Measurements from ENCODE around the gene KRT5.
"Not testable (repeated sequence)": the region's sequence is repeated elsewhere in the genome, so short reads cannot be mapped to it uniquely, and the experiment has no call there.

The KRT5 gene

DNA sequence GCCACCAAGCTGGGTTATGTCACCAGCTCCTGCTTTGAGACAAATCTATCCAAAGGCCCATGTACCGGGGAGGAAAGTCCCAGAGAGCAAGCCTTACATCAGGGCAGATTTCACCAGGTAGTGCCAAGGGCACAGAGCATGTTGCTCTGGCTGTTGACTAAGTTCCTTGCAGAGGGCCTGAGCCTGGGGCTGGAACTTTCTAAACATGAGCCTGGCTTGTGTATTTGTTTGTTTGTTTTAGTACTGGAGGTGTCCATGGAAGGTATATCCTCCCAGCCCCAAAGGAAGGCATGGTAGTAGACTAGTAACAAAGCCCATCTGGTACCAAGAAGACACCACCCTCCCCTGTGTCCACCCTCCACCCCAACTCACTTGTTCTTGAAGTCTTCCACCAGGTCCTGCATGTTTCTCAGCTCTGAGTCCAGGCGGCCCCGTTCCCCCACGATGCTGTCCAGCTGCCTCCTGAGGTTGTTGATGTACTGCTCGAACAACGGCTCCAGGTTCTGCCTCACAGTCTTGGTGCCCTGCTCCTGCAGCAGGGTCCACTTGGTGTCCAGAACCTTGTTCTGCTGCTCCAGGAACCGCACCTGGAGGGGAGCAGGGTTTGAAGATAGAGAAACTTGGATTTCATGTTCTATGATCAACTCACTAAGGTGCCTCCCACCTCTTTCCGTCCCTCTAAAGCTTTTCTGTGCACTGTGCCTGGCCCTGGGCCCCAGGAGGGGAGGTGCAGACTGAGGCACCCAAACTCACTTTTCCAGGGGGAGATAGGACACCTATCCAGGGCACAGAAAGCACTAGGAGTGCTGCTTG lies 1.4 kb downstream of the KRT5 start:
- DNase-seq, result no peak

DNA sequence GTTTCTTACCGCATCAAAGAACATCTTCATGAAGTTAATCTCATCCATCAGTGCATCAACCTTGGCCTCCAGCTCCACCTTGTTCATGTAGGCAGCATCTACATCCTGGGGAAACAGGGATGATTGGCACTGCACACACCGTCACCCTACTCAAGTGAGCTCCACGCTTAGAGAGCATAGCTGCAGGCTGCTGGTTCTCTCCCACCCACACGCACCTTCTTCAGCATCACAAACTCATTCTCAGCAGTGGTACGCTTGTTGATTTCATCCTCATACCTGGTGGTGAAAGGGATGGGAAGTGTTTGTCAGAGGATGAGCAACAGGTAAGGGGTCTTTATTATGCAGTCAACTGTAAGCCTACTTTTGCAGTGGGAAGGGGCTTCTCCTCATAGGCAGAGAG lies 2.3 kb downstream of the KRT5 start:
- no peak for DNase-seq

DNA sequence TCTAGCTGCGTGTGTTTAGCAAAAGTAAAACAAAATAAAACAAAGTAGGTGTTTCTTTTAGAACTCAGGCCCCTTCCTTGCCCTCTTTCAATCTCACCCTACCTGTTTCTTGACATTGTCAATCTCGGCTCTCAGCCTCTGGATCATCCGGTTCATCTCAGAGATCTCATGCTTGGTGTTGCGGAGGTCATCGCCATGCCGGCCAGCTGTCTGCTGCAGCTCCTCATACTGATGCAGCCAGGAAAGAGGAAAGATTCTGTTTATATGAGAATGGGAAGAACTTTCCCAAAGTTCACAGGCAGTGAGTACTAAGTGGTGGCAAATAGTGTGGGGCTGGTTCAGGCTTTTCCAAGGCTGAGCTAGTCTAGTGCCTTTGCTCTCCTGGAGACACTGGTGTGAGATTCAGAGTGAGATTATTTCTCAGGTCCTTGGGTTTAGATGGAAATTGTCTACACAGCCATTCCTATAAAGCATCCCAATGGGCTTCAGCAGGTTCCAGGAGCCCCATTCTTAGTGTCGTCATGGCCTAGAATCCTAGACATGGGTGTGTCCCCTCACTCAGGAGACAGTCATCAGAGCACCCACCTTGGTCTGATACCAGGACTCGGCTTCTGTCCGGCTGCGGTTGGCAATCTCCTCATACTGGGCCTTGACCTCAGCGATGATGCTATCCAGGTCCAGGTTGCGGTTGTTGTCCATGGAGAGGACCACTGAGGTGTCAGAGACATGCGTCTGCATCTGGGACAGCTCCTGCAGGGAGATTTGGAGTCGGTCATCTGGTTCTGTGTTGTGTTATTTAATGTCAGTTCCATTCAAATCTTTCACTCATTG lies 3.0 kb downstream of the KRT5 start:
- DNase-seq, result no peak

DNA sequence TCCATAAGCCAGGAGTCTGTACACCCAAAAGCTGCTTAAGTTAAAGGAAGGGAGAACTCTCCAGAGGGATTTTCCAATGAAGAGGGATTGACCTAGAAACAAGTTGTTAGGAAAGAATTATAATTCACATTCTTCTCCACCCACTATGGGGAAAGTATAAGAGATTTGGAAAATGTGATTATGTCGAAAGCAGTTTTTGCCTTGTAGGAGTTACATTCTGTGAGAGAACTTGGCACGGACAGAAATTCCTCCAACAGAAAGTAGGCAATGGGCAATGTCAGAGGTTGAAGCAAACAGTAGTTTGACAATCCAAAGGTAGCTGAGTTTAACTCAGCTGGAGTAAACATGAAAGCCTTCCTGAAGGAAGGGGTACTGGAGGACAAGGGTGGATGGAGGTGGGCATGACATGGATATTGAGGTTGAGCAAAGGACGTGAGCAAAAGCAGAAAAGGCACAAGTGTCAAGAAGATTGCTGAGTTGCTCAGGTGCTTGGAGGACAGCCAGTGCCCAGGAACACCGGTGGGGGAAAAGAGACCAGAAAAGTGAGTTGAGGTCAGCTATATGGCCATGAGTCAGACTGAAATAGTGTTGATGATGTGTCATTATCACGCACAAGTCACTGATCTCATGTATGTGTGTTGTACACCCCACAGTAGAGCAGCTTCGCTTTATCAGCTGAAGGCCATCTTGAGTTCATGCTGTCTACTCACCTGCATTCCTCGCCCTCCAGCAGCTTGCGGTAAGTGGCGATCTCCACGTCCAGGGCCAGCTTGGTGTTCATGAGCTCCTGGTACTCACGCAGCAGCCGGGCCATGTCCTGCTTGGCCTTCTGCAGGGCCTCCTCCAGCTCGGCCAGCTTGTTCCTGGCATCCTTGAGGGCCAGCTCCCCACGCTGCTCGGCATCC lies 4.0 kb downstream of the KRT5 start:
- DNase-seq, result no peak

DNA sequence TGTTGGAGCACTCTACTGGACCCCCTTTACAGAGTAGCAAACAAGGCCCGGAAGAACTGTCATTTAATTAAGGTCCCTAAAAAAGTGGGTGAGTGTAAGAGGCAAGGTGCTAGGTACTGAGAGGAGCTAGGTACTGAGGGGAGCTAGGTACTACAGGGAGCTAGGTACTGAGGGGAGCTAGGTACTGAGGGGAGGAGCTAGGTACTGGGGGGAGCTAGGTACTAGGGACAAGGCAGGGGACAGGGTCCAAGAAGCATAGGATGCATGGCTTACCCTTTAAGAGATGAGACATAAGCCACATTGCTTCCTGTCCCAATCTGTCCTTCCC lies 4.9 kb downstream of the KRT5 start:
- DNase-seq, result no peak

DNA sequence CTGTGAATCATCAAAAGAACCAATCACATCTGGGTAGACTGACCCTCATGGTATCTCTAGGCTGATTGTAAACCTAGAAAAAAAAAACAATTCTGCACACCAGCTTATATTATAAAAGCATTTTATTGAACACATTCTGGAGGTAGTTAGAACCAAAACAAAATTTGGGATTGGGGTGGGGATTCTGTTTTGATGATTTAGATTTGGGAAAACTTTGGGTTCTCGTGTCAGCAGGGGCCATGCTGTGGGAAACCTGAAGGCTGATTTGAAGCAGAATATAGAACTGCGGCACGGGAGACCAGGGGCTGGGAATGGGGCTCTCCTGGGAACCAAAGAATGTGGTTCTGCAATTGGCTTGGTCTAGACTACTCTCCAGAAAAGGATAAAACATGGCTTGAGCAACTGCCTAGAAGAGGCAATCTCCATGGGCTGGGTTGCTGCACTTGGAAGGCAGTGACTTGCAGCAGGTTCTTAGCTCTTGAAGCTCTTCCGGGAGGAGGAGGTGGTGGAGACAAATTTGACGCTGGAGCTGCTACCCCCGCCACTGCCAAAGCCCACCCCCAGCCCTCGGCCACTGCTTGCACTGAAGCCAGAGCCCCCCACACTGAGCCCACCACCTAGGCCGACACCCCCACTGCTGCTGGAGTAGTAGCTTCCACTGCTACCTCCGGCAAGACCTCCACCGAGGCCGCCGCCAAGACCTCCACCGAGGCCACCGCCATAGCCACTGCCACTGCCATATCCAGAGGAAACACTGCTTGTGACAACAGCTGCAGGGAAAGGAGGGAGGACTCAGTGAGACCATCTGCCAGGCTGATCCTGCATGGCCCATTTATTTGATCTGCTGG lies 5.5 kb downstream of the KRT5 start:
- no peak for DNase-seq

DNA sequence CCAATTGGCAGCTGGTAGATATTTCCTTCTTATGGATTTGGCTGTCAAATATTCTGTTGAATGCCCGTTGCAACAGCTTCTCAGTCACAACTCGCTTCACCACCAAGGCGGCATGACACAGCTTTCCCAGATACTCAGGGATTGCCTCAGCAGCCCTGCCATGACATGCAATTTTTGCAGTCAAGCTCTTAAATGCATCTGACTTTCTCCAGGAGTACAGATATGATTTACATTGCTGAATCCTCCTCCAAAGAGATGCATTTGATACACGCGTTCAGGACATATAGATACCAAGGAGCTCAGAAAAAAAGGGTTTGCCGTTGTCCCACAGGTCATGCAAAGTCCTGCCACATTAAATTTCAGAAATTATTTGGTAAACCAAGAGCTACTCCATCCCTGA lies 6.5 kb downstream of the KRT5 start:
- no peak for DNase-seq

DNA sequence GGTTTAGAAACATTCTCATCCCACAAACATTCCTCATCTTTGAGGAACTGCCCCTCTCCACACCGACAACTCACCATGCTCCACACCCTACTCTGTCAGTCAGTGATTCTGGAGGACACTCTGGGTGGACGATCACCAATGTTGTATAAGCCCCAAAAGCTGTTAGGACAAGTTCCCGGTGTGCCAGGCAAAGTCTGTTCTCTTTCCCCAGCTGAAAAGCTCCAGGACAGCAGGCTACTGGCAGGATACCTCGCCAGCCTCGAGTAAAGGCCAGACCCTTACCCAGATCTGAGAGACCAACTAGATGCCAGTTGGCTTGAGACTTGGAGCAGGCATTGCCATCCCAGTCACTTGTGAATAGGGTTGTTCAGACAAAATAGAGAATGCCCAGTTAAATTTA lies 12.0 kb downstream of the KRT5 start:
- DNase-seq, result no peak

DNA sequence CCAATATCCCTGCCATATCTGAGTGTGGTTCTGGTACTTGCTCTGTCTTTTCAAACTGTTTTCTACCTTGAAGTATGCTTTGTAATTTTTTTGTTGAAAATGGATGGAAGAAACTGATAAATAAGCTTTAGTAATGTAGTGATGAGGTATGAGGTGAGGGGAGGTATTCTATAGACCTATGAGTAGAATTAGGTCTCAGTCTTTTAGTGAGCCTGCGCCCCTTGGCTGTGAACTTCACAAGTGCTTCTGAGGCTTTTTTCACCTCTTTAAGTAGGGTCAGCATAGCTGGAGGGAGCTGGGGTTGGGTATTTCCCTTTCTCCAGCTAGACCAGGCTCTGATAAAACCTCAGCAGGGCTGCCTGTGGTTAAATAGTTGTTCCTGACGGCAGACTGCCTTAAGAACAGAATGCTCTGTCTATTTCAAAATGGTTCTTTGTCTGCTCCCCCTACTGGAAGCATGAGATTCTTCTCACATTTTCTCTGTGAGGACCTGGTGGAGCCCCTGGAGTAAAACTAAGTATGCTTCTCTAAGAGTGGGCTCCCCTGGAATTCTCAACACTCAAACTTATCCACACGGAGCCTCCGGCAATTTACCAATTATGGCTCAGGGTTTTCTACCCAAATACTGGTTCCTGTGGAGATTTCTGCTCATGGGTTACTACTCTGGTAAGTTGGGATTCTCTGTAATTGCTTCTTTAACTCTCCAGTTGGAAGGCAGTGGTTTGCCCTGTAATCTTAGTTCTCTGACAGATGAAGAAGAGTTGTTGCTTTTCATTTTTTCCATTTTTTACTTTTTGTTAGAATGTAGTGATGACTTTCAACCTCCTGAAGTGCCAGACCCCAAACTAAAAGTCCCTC lies 13.1 kb downstream of the KRT5 start:
- DNase-seq, result peak; percentile 27

DNA sequence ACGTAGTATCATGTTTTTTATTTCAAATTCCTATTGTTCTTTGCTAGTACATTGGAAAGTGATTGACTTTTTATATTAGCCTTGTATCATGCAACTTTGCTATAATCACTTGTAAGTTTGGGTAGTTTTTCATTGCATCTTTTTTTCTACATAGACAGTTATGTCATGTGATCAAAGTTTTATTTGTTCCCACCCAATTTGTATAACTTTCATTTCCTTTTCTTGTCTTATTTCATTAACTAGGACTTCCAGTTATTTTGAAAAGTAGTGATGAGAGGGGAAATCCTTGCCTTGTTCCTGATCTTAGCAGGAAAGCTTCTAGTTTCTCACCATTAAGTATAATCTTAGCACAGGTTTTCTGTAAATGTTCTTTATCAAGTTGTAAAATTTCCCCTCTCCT lies 17.3 kb downstream of the KRT5 start:
- no peak for DNase-seq

DNA sequence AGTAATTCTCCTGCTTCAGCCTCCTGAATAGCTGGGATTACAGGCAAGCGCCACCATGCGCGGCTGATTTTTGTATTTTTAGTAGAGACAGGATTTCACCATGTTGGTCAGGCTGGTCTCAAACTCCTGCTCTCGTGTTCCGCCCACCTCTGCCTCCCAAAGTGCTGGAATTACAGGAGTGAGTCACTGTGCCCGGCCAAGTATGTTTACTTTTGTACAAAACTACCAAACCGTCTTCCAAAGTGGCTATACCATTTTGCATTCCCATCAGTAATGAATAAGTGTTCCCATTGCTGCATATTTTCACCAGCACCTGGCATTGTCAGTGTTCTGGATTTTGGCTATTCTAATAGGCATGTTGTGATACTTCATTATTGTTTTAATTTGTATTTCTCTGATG lies 18.7 kb downstream of the KRT5 start:
- no peak for DNase-seq

DNA sequence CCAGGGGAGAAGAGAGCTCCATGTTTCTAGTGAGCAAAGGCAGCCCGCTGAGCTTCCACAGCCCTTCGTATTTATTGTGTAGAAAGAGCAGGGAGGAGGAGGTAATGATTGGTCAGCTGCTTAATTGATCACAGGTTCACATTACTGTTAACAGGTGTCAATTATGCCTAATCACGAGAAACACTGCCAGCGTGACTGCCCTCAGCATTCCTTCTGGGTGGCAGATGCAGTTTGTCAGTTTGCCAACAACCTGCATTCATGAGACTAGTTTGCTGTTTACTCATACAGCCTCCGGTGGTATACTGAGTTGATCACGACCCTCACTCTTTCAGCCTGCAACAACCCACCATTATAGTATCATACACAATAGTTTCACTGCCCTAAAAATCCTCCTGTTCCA lies 19.6 kb downstream of the KRT5 start:
- not testable (repeated sequence) for DNase-seq

DNA sequence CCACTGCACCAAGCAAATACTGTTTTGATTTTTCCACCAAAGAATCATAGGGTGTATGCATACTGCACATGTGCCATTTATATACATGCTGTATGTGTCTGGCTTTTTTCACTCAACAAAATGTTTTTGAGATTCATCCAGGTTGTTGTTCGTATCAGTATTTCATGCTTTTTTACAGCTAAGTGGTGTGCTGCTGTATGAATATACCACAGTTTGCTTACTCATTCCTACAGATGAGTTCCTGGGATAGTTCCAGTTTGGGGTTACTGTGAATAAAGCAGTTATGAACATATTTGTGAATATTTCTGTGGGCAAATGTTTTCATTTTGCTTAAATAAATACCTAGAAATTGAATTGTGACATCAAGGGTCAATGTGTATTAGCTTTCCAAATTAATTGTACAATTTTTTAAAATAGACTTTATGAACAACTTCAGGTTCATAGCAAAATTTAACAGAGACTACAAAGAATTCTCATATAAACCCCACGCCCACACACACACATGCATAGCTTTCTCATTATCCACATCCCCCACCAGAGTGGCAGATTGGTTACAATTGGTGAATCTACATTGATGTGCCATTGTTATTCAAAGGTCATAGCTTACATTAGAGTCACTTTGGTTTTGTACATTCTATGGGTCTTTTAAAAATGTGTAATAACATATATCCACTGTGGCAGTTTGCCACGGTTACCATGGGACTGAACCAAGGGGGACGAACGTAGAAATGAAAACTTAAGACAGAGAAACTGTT lies 20.2 kb downstream of the KRT5 start:
- no peak for DNase-seq

DNA sequence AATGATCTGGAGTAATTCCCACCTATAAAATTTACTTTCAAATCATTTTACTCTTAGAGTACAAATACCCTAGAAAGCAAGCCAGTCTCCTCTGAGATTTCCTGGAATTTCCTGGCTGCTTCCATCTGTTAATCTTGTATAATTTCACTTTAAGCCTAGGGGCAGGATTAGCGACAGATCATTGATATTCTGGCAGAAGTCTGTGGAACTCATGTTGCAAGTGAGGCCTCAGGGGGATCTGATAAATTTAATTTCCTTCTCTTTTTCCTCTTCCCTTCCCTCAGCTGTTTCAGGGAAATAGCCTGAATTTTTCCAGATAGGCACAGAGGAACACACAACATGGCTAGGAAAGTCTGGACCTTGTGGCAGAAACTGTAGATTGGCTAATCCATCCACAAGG lies 21.2 kb downstream of the KRT5 start:
- DNase-seq, result no peak

DNA sequence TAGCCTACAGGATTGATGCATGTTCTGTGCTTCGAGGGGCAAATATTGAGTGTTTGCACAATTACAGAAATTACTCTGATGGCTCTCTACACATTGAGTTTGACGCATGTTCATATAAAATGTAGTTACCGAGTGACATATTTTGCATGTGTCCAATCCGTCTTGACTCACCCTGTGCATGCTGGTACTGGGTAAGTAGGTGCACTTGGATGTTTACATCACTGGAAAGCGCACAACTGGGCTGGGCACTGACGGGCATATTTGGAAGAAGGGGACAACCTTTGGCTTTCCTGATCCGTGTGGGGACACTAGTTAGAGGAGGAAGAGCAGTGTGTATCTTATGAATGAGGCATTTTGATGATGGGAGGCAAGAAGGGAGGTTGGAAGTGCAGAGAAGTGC lies 22.2 kb downstream of the KRT5 start:
- DNase-seq, result no peak

DNA sequence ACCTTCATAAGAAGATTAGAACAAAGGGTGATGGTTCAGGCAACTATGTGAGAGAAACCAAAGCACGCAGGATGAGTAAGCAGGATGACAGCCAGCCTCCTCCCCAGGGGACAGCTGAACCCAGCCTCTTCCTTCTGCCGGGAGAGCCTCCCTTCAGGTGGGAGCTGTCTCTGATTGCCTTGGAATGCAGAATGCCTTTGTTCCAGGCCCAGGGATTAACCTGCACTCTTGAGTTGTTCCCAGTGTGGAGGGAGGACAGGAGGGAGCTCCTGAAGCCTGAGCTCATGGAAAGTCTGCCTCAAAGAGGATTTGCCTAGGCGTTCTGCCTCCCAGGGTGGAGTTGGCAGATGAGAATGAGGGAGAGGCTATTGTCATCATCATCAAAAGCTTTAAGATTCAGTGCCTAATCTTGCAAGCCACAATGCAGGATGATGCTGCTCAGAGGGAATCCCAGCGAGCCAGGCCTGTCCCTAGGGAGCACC lies 23.6 kb downstream of the KRT5 start:
- no peak for DNase-seq

DNA sequence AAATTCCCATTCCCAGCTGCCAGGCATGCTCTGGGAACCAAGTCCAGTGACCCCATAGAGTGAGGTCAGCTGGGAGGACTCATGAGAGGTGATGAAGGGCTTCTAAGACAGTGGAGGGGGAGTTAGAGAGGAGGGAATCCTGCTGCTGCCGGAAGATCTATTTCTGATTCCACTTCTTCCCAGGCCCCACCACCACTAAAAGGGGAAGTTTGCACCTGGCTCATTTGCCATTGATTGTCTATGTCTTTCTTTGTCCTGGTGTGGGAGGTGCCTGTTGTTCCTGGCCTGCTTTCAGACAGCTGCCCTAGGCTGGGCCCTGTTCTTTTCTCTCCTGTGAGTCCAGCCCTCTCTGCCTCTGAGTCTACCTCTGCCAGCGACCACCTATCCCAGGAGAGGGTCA lies 24.1 kb downstream of the KRT5 start:
- DNase-seq, result no peak

DNA sequence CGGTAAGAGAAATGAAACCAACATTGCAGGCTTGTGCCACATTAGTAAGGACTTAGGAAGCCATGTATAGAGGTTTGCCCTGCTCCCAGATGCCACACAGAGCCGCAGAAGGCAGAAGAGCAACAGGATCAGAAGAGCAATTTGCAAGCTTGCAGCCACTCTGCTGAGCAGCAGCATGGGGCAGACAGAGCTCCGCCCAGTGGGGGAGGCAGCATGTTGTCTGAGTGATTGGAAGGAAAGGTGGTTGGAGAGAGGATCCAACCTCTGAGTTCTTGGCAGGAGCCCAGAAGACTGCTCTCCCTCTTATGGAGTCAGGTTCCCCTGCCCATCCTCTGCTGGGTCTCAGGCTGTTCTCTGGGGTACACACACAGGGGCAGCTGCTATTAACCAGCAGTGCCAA lies 24.8 kb downstream of the KRT5 start:
- no peak for DNase-seq

DNA sequence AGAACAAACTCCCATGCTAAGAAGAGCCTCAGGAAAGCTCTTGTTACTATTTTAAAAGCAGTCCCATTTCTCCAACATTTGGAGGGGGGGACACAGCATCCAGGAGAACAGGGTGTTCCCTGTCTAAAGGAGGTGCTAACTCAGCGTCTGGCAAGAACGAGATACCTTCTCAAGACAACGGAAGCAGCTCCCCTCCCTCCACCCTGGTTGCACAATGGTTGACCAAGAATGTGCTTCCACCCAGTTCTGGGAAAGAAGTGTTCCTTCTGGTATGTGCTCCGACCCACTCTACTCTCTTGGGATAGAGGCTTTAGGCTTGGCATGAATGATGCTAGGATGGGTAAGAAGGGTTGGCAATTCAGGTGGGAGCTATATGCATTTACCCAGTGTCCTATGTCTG lies 25.7 kb downstream of the KRT5 start:
- DNase-seq, result no peak

DNA sequence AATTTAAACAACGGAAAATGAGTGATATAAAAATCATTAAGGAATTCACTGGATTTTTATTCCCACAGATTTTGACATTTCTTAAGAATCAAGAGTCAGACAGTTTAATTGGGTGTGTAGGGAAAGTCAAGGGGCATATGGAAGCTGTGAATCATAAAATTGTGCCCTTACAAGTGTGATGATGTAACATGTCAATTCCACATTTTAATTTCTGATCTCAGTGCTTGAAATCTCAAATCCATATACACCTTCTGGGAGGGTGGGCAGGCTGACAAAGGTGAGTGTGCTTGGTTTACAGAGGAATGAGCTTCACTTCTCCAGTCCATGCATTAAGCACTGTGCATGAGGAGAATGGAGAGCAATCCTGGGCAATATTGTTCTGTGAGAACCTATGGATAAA lies 26.1 kb downstream of the KRT5 start:
- no peak for DNase-seq

DNA sequence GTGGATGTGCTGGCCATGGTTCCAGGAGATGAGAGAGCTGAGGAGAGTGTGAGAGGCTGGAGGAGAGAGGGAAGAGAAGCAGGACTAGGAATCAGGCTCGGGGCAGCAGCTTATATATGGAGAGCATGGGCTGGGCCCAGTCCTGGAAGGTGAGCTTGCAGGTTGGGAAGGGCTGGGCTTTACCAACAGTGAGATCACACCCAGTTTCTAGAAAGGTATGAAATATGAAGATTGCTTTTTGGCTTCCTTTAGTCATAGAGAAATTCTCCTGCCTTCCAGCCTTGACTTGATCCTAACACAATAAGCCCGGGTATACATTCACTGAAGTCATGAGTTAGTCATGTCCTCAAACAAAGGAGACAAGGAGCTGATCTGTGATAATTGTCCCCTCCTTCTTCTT lies 27.0 kb downstream of the KRT5 start, which contains the start of gene KRT6A:
TSS of gene KRT6A (minus strand) at position 86 of the 400 bp plus-strand sequence. CDS start at position 17, 69 bp downstream.
- no peak for DNase-seq
